GM19238 (cell line): ENCODE data around the gene RBFOX2.
"Not testable (repeated sequence)": the region's sequence is repeated elsewhere in the genome, so short reads cannot be mapped to it uniquely, and the experiment has no call there.

Experiments used
- DNase-seq: peaks from one replicate; pipeline ENCODE4 v3.0.0; 2011; ENCODE audit warnings: low spot score; ENCODE audit not compliant: insufficient read length

The RBFOX2 gene

DNA sequence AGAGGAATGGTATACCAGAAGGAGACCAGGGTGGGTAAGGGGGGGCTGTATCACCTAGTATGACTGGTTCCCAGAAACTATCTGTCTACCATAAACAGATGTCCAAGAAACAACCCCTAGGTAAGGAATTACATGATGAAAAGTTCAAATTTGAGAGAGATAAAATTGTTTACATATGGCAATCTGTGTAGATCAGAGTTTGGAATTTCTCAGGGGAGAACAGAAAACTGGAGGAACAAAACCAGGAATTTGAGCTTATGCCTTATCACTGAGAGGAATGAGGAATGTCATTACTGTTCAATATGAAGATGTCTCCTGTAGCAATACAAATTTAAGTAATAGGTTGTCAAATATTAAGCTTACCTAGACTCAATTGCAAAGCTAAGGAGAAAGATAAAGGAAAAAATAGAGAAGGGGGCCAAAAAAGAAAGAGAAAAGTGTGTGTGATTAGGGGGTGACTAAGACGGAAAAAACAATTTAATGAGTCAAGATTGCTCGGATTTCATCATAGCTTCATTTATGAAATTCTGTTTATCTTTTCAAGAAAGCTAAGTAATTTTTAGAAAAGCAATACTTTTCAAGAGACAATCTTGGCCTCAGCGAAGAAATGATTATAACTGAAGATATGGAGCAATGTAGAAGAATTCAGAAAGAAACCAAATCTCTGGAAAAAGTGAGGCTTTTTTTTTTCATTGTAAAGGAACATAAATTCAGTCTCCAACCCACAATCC, 193.2 kb downstream of the RBFOX2 start:
- no peak for DNase-seq

DNA sequence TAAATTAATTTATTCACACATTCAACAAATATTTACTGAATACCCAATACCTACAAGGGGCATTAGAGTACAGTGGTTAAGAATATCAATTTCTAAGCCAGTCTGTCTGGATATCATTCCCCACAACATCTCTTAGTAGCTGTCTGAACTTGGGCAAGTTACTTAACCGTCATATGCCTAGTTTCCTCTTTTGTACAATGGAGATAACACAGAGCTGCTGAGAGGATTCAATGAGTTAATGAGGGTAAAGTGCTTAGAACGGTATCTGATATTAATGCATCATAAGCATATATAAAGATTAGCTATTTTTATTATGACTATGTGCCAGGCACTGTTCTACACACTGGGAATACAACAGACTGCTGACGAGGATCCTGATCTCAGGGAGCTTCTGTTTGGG, 194.6 kb downstream of the RBFOX2 start:
- no peak for DNase-seq

DNA sequence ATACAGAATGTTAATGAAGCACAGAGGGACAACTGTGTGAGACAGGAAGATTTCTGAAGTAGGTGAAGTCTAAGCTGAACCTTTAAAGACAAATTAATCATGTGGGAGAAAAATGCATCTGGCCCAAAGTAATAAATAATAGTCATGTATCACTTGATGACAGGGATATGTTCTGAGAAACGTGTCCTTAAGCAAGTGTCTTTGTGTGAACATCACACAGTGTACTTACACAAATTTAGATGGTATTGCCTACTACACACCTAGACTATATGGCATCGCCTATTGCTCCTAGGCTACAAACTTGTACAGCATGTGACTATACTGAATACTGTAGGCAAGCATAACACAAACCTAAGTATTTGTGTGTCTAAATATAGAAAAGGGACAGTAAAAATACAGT, 198.3 kb downstream of the RBFOX2 start:
- DNase-seq = no peak

DNA sequence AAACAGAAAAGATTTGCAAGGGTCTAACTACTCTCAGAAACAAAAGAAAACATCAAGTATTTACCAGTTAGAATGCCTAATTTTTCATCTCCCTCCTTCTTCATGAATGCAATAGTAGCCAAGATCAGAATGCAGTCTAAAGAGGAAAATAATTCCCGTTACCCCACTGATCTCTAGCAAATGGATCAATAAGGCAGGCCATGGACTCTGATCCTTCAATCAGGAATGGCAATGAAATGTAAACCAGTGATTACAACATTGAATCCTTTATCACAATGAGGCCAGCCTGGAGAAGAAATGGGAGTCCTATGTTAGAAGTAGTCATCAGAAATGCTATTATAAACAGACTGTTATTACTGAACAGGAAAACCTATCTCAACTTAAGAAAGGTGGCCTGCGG, 204.4 kb downstream of the RBFOX2 start:
- no peak for DNase-seq

DNA sequence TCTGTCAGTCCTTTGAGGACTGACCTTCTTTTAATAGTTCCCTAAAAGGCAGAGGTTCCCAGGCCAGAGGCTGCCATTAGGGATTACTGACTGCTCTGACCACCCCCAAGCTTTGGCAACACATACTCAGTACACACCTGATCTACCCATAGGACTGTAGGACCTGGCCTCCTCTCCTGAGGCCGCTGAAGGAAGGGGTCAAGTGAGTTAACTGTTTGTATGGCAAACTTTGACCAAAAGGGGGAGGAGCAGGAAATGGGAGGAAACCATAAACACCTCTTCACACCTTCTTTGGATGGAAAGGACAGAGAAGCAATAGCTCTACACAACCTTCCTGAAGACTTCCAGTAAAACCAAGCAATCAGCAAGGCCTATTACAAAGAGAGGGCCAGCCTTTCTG, 207.0 kb downstream of the RBFOX2 start:
- DNase-seq = no peak

DNA sequence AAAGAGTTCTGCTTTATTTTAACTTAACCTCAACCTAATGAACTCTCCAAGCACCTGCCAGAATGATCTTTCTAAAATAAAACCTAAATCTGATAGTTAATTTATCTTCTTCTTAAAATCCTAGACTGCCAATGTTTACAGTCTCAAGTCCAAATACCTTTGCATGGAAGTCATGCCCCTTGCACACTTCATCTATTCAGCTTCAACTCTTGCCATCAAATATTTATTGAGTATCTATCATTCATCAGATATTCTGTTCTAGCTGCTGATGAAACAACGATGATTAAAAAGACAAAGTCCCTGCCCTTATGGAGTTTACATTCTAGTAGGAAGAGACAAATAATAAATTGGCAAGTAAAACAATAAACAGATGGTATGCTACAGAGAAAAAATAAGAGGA, 209.2 kb downstream of the RBFOX2 start:
- DNase-seq = no peak

DNA sequence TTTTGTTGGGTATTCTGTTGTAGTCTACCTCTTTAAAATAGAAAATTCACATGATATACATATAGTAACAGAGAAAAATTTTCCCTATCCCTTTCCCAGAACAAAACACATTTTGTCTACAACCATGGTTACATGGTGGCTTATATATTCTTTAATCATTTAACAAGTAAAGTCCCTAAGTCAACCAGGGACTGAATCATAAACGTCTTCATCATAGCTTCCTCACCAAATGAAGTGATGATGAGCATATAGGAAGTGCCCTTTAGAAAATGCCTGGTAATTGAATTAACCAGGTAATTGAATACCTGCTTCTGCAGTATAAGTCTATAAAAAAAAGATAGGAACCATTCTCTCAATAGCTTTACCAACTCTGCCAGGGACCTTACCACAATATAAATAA, 209.7 kb downstream of the RBFOX2 start:
- DNase-seq = no peak

DNA sequence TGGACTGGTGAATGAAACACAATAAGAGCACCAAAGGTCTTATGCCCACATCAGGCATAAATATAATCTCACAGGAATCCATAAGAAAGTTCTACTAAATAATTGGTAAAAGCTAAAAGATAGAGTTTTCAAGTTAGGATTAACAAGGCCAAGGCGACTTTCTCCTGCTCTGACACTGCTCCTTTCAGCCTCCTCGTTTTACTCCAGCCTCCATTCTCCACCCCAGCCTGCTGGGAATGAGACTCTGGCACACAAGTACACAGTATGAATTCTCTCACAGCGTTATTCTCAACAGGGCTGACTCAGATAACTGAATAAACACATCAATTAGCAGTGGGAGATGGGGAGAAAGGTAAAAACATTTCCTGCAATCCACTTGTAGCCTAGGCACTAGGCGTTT, 216.0 kb downstream of the RBFOX2 start:
- DNase-seq = no peak

DNA sequence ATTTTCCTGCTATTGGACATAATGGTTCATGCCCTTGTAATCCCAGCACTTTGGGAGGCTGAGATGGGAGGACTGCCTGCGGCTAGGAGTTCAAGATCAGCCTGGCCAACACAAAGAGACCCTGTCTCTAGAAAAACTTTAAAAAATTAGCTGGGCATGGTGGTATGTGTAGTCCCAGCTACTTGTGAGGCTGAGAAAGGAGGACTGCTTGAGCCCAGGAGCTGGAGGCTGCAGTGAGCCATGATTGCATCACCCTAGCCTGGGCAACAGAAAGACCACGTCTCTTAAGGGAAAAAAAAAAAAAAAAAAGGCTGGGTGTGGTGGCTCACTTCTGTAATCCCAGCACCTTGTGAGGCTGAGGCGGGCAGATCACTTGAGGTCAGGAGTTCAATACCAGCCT, 217.0 kb downstream of the RBFOX2 start:
- DNase-seq = no peak

DNA sequence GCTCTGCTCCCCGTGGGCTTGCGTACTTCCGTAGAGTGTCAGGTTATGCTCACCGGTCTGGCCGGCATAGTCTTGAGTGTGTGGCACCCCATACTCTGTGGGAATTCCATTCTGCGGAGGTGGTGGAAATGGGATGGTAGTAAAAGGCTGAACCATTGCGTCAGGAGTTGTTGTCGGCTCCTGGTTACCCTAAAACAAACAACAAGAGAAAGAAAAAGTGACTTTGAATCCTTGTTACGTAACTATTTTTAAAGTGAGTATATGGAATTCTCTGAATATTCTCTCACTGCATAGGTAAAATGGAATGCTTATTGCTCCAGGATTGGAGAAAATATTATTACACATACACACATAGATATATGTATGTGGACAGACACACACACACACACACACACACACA, 218.8 kb downstream of the RBFOX2 start:
- no peak for DNase-seq

DNA sequence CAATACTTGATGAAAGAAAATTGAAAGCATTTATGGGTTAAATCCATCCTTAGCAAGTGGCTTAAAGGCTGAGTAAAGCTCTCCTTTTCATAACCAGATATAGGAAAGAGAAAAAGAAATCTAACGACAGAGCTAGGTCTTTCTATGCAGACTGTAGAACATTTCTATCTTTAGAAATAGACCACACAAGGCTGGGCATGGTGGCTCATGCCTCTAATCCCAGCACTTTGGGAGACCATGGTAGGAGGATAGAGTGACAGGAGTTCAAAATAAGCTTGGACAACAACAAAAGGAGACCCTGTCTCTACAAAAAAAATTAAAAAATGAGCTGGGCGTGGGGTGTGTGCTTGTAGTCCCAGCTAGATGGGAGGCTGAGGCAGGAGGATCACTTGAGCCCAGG, 220.2 kb downstream of the RBFOX2 start:
- DNase-seq = no peak

DNA sequence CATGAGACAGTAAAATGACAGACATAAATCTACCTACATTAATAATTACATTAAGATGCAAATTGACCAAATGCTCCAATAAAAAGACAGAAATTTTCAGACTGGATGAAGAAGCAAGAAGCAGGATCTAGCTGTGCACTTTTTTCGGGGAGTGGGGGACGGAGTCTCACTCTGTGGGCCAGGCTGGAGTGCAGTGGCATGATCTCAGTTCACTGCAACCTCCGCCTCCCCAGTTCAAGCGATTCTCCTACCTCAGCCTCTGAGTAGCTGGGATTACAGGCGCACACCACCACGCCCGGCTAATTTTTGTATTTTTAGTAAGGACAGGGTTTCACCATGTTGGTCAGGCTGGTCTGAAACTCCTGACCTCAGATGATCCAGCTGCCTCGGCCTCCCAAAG, 222.0 kb downstream of the RBFOX2 start:
- not testable (repeated sequence) for DNase-seq

DNA sequence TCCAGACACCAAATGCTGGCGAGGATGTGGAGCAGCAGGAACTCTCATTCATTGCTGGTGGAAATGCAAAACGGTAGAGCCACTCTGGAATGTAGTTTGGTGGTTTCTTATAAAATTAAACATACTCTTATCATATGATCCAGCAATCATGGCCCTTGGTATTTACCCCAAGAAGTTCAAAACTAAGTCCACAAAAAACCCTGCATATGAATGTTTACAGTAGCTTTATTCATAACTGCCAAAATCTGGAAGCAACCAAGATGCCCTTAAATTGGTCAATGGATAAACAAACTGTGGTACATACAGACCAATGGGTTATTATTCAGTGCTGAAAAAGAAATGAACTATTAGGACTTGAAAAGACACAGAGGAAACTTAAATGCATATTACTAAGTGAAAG, 223.2 kb downstream of the RBFOX2 start:
- no peak for DNase-seq

DNA sequence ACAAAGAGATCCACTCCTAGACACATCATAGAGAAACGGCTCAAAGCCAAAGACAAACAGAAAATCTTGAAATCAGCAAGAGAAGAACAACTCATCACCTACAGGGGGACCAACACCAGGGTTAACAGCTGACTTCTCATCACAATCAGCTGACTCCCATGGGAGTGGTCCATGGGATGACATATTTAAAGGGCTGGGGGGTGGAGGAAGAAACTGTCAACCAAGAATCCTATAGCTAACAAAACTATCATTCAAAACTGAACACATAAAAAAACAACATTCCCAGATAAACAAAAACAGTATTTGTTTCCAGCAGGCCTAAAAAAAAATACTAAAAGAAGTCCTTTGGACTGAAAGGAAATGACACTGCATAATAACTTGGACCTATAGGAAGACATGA, 224.2 kb downstream of the RBFOX2 start:
- no peak for DNase-seq

DNA sequence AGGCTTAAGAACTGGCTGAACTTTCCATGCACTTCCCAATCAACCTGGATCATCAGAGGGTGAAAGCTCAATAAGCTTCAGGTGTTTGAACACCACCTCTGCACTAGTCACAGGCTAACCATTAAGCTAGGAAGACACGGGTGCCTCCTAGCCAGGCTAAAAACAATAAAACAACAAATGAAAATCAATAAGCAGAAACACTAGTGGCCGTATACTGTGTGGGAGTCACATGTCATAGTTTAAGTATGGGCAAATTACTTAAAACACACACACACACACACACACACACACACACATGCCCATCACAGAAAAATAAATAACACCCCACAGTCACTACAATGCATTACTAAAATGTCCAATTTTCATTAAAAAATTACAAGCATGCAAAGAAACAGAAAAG, 225.7 kb downstream of the RBFOX2 start:
- no peak for DNase-seq

DNA sequence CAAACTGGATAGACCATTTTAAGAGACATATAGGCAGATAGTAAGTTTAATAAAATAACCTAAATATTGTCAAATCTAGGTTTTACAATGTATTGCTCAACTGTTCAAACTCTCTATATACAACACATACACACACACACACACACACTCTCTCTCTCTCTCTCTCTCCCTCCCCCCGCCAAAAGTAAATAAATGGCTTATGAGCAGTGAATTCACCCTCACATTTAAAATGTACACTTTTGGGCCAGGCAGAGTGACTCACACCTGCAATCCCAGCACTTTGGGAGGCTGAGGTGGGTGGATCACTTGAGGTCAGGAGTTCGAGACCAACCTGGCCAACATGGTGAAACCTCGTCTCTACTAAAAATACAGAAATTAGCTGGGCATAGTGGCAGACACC, 227.3 kb downstream of the RBFOX2 start:
- not testable (repeated sequence) for DNase-seq

DNA sequence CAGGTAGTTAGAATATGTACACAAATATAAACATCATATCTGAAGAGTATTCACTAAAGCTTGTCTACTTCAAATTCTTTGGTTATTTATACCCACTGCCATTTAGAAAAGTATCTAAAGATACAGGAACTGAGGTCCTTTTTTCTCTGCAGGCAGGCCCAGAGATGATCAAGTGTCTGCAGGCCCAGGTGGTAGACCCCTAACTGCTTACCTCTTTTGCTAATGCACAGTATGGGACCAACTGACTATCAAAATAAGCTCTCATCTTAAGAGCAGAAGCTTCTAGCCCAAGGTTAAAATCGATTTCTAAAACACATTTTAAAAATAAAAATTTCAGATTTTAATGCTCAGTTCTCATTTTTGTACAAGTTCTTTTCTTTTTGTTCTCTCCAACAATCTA, 229.5 kb downstream of the RBFOX2 start:
- no peak for DNase-seq

DNA sequence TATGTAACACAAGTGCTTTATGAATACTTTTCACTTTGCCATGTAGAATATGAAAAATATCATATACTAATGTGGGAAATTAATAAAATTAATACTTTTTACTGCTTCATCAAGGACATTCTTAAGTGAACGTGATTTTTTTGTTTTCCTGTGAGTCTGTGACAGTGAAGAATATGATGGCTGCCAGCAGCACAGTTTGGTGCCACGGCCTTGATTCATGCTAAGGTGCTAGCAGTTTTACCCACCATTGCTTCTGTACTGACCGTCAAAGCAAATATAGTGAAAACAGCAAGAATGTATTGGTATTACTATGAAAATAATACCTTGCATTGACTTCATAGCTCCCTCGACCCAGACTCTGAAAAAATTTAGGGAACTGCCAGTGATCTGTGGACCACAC, 231.2 kb downstream of the RBFOX2 start:
- DNase-seq = no peak

DNA sequence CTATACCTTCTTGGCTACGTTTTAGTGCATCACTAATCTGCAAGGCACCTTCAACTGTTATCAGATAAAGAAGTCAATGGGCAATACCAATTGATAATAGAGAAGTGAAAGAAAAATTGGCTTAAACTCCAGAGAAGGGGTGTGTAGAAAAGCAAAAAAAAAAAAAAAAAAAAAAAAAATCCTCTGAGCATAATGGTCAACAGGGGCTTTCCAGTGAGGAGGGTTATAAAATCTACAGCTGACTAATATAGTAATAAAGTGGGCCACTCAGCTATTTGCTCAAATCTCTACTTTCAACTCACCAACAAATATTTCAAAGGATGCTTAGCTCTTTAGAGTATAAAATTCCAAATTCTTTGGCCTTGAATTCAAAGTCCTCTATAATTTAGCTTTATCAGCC, 233.1 kb downstream of the RBFOX2 start:
- DNase-seq = no peak

DNA sequence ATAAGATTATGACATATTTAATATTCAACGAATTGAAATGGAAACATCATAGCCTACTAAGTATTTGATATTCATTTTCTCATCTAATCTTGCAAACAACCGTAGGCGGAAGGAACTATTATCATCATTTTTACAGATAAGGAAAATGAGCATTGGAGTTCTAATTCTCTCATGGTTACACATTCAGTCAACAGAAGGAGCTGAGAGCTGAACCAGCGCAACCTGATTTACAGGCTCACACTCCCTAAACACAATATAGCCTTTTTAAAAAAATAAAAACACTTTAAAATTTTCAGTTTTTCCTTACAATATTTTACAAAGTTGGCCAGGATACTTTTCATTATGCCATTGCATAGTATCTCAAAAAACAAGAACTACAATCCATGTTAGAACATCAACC, 236.1 kb downstream of the RBFOX2 start:
- DNase-seq = no peak

DNA sequence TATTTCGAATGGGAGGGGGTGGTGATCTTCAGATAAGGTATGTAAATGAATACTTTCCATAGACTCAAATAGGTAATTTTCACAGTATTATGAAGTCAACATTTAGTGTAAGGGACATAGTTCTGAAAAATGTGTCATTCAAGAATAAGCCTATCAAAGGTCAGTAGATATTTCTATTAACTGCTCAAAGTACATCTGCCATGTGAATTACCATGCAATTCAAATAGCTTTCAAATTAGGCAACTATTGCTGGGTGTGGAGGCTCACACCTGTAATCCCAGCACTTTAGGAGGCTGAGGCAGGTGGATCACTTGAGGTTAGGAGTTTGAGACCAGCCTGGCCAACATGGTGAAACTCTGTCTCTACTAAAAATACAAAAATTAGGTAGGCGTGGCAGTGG, 236.8 kb downstream of the RBFOX2 start:
- DNase-seq = not testable (repeated sequence)

DNA sequence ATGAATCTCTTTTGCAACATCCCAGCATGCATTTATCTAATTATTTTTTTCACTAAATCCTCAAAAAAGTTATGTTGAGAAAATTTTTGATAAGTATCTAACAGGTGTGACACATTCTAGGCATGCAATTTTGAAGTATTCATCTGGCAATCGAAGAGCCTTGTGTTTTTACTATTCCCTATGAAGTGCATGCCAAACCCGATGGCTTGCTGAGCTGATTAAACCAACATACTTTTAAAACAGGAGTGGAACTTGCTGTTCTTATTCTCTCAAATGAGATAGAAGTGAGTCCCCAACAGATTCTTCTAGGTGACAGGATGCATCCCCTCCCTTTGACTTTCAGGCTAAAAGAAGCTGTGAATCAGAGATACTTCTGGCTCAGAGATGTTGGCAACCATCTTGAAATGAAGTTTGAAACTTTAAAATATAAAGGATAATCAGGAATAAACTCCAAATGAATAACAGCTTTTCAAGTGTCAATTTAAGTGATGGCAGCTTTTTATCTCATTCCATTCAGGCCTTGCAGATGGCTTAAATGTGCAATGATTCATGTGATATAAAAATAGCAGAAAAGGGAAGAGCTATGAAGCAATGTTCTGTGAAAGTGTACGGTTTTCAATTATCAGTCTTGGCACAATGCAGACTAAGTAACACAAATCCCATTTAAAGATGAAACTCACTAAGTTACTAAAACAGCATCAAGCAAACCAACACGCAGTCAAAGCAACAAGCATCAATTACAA, 243.3 kb downstream of the RBFOX2 start:
- no peak for DNase-seq

DNA sequence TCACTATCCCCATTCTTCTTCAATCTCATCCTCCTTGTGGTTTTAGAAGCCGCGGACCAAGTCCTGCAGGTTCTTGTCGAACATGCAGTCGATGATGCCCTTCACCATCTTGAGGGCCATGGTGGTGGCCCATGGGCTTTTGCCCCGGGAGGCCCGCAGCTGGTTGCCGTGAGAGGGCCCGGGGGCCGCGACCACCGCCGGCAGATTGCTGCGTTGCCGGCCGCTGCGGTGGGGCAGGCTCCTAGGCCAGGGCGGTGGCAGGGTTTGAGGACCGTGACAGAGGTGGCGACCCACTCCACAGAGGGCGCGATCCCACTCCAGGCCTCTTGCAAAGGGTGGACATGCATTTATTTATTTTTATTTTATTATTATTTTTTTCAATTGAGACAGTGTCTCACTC, 244.0 kb downstream of the RBFOX2 start:
- DNase-seq = no peak
